GM21515 (cell line): ENCODE results near the gene CCSER1.
"Not testable (repeated sequence)": the region's sequence is repeated elsewhere in the genome, so short reads cannot be mapped to it uniquely, and the experiment has no call there.

ENCODE experiments used
- ATAC-seq: cut with Tn5 transposase; IDR thresholded peaks from one replicate; pipeline ENCODE4 v1.9.1; 2021; ENCODE audit not compliant: unreplicated experiment

Gene CCSER1

DNA sequence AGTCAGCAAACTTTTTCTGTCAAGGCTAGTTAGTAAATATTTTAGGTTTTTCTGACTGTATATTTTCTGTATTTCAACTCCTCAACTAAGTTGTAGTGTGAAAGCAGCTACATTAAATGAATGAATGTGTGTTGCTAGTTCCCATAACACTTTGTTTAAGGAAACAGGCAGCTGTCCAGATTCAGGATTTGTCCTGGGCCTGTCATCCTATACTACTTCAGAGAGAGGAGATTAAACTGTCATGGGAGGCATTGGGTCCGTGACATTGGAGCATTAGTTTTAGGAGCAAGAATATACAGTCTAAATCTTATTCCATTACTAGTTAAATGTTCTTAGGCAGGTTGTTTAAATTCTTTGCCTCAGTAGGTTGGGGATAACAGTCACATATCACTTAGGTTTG, 516.0 kb downstream of the CCSER1 start:
- ATAC-seq, result no peak

DNA sequence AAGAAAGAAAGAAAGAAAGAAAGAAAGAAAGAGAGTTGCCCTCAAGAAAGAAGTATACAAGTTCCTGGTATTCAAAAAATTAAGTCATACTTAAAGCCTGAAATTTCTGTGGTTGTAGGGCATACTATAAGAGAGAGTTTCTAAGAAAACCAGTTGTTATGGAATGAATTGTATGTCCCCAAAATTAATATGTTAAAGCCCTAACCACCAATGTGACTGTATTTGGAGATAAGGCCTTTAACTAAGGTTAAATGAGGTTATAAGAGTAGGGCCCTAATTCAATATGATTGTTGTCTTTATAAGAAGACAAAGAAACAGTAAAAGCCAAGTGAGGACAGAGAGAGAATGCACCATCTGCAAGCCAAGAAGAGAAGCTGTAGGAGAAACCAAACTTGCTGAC, 521.1 kb downstream of the CCSER1 start:
- ATAC-seq, result no peak

DNA sequence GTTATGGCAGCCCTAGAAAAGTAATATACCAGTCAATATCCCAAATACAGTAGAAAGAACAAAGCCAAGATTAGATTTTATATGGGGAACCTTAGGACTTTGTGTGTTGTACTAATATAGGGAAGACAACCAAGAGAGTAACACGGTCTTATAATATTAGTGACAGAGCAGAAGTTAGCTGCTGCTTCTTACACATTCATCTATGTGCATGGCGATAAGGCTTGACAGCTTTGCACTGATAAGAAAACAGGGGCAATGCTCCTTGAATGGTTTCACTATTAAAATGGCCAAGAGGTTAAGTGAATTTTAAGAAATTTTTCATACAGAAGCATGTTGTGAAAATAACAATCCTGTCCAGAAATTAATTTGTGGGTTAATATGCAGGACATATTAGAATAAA, 521.6 kb downstream of the CCSER1 start:
- no peak for ATAC-seq

DNA sequence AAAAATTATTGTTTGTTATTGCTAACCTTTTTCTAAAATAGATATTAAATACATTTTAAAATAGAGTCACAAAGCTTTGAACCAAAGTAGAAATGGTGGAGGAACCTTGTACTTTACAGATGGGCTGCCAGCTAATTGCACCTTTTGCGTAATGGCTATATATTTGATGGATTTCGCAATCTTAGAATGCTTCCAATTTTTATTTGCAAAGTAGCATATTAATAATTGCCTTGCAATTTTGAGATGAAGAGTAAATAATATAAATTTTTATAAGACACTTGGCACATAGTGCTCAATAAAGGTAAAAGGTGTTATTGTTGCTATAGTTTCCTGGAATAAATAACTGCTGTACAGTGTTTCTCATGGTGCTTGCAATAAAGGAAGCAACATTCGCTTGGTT, 533.5 kb downstream of the CCSER1 start:
- no peak for ATAC-seq

- no peak for ATAC-seq
These were observed 543.0 kb downstream of the CCSER1 start for GRCh38 chr4:90670183-90670582.

GRCh38 chr4:90689739-90690138, 562.5 kb downstream of the CCSER1 start:
- ATAC-seq, result no peak

GRCh38 chr4:90695411-90695810, 568.2 kb downstream of the CCSER1 start:
- ATAC-seq, result no peak

- ATAC-seq, result not testable (repeated sequence)
These were observed 578.3 kb downstream of the CCSER1 start for GRCh38 chr4:90705501-90705900.

GRCh38 chr4:90715242-90715641, 588.0 kb downstream of the CCSER1 start:
- no peak for ATAC-seq

- ATAC-seq, result no peak
These were observed 591.7 kb downstream of the CCSER1 start for GRCh38 chr4:90718931-90719330.

GRCh38 chr4:90727938-90728337, 600.7 kb downstream of the CCSER1 start:
- no peak for ATAC-seq

DNA sequence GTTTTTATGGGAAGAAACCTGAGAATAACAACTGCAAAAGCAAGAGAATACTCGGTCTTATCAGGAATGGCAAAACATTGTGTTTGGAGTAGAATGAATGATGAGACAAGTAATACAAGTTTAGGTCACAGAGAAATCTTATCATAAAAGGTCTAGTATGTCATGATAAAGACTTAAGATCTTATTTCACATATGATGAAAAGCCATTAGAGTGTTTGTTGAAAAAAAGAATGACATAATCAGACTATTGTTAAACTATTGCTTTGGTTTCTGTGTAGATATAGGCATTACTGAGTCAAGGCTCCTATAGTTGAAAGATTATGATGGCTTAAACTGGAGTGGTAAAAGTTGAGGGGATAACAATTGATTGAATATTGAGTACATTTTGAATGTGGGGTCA, 603.6 kb downstream of the CCSER1 start:
- no peak for ATAC-seq

DNA sequence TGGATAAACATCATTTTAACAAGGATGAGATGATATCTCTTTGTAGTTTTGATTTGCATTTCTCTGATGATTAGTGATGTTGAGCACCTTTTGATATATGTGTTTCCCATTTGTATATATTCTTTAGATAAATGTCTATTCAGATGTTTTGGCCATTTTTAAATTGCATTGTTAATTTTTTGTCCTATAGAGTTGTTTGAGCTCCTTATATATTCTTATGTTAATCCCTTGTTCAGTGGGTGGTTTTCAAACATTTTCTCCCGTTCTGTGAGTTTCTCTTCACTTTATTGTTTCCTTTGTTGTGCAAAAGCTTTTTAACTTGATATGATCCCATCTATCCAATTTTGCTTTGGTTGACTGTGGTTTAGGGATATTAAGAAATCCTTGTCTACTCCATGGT, 606.0 kb downstream of the CCSER1 start:
- no peak for ATAC-seq

GRCh38 chr4:90745176-90745575, 618.0 kb downstream of the CCSER1 start:
- no peak for ATAC-seq

GRCh38 chr4:90753068-90753467, 625.9 kb downstream of the CCSER1 start:
- ATAC-seq, result no peak

GRCh38 chr4:90757534-90758060, 630.4 kb downstream of the CCSER1 start:
- ATAC-seq, result no peak

GRCh38 chr4:90760059-90760458, 632.9 kb downstream of the CCSER1 start:
- ATAC-seq, result no peak

GRCh38 chr4:90766837-90767236, 639.6 kb downstream of the CCSER1 start:
- no peak for ATAC-seq

DNA sequence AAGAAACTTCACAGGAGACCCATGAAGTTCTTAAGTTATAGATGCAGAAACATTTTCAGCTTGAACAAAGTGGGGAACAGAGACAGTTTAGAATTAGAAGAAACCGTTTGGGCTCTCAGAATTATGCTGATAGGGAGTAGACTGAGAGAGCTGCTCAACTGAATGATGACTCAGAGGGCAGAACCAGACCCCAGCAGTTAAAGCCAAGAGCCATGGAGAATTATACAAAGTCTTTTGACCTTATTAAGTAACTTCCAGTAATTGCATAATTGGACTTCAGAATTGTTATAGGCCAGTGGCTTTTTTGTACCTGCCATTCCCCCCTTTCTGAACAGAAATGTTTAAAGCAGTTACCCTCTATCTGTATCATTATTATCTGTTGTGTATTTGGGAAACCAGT, 642.1 kb downstream of the CCSER1 start:
- ATAC-seq, result no peak

GRCh38 chr4:90780193-90780592, 653.0 kb downstream of the CCSER1 start:
- no peak for ATAC-seq

- ATAC-seq, result no peak
These were observed 659.4 kb downstream of the CCSER1 start for GRCh38 chr4:90786602-90787001.

DNA sequence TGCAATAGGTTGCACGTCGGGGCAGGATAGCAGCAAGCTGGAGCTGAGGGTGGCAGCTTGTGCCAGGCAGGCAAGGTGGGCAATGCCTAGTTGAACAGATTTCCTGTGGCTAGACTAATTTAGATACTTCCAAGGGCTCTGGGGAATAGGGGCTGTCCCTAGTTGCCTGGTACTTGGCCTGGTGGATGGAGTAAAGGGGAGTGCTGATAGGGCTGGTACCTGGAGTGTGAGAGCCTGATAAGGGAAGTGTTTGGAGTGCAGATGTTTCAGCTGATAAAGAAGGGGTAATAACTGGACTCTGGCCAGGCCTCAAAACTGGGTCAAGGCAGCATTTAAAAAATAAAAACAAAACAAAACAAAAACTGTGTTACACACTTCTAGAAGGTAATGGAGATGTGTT, 665.5 kb downstream of the CCSER1 start:
- ATAC-seq, result no peak

DNA sequence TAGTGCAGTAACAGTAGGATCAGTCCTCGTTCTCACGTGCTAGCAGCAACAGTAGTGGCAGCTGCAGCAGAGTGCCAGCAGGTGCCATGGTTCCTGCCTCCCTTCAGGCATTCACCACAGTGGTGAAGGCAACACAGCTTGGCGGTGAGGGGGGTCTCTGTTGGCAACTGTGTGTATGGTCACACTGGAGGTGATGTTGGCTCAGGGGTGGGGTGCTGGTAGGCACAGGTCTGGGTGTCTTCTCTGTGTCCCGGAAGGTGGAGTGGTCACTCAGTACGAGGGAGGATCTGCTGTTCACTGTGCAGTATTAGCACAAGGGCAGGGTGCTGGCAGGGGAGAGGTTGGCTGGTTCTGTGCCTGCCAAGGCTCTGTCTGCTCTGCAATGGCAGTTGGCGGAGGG, 671.8 kb downstream of the CCSER1 start:
- no peak for ATAC-seq

DNA sequence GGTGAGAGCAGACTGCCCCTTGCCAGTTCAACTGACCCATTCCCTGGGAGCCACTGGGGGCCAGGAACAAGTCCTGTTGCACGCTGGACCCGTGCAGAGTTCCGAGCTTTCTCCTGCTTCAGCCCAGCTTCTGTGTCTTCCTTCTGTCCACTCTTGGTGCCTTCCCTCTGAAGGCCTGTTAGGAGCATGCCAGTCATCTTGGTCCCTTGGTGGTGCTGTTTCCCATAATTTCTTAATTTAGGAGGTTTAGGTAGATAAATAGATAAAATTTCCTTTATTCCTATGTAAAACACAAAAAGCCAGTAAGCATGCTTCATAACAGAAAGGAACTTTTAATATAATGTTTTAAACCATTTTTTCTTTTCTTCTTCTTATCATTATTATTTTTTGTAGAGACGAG, 672.7 kb downstream of the CCSER1 start:
- no peak for ATAC-seq
